ENCODE data around the gene PIGK.
A peak's percentile ranks its signal among the peaks of the same experiment; 100 is the strongest.
"Not testable (repeated sequence)": the region's sequence is repeated elsewhere in the genome, so short reads cannot be mapped to it uniquely, and the experiment has no call there.

The PIGK gene

DNA sequence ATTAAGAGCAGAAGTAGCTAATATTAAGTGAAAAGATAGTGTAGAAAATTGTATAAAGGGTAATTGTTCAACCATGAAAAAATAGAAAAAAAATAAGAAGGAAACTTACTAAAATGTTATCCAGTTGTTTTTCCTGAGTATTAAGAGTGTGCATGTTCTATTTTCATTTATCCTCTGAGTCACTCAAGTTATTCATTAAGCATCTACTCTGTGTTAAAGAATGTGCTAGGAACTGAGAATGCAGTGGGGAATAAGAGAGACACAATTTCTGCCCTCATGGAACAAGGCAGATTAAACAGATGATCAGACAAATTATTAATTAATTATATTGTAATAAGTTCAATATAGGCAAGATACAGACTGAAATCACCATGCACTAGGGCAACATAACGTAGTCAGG, 10.8 kb upstream of the PIGK start:
- DNase-seq (ENCODE audit: low read depth, low spot score) = no peak
- no peak overlapping the region for H3K4me3 ChIP-seq (ENCODE audit: low read depth, low read length)
- TF ChIP-seq, protein P1, sequence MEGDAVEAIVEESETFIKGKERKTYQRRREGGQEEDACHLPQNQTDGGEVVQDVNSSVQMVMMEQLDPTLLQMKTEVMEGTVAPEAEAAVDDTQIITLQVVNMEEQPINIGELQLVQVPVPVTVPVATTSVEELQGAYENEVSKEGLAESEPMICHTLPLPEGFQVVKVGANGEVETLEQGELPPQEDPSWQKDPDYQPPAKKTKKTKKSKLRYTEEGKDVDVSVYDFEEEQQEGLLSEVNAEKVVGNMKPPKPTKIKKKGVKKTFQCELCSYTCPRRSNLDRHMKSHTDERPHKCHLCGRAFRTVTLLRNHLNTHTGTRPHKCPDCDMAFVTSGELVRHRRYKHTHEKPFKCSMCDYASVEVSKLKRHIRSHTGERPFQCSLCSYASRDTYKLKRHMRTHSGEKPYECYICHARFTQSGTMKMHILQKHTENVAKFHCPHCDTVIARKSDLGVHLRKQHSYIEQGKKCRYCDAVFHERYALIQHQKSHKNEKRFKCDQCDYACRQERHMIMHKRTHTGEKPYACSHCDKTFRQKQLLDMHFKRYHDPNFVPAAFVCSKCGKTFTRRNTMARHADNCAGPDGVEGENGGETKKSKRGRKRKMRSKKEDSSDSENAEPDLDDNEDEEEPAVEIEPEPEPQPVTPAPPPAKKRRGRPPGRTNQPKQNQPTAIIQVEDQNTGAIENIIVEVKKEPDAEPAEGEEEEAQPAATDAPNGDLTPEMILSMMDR (IDR thresholded peaks at IDR 0.05; ENCODE audit: low read depth, low read length) = no peak
- in situ Hi-C loops (cut with HindIII; ENCODE audit: low sequenced_read_pairs) = no loop called here

DNA sequence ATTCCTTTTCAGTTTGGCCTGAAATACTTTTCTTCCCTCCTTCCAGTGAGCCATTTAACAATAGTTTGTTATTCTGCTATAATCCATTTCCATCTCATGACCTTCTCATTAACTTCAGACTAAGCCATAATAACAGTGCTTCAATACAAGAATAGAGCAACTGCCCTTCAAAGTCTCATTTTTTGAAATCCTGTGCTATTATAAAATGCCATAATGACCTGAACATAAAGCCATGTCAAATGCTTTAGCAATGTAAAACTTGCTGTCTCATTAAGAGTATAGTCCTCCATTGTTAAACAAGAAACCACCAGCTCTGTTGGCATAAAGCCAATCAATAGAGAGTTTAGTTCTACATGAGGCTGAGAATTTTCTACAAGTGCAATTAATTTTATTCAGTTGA, 9.6 kb upstream of the PIGK start:
- in situ Hi-C loops (cut with HindIII; ENCODE audit: low sequenced_read_pairs) = no loop called here
- H3K4me3 ChIP-seq (ENCODE audit: low read depth, low read length) = no peak overlapping the region
- TF ChIP-seq, protein P1 (IDR thresholded peaks at IDR 0.05; ENCODE audit: low read depth, low read length) = no peak
- DNase-seq (ENCODE audit: low read depth, low spot score) = no peak

DNA sequence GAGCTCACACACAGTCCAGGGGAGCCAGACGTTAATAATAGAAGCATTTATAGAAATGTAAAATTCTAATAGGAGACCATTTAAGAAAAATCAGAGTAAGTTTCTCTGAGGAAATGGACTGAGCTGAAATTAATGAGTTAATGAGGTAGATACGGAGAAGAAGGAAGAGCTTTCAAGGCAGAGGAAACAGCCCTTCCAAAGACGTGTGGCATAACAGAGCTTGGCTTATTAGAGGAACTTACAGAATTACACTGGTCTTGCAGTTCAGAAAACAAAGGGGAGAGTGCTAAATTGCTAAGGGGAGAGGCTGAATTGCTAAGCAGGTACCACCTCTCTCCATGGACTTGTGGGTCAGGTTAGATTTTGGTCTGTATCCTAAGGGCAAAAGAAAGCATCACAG, 8.2 kb upstream of the PIGK start:
- TF ChIP-seq, protein P1 (IDR thresholded peaks at IDR 0.05; ENCODE audit: low read depth, low read length) = no peak
- in situ Hi-C loops (cut with HindIII; ENCODE audit: low sequenced_read_pairs) = no loop called here
- no peak for DNase-seq (ENCODE audit: low read depth, low spot score)
- H3K4me3 ChIP-seq (ENCODE audit: low read depth, low read length) = no peak overlapping the region

DNA sequence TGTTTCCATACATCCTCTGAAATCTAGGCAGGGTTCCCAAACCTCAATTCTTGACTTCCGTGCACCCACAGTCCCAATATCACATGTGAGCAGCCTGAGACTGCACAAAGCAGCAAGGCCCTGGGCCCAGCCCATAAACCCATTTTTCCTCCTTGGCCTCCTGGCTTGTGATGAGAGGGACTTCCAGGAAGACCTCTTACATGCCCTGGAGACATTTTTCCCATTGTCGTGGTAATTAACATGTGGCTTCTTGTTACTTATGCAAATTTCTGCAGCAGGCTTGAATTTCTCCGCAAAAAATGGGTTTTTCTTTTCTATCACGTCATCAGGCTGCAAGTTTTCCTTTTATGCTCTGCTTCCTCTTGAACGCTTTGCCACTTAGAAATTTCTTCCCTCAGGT, 3.3 kb upstream of the PIGK start:
- in situ Hi-C loops (cut with HindIII; ENCODE audit: low sequenced_read_pairs) = no loop called here
- TF ChIP-seq, protein P1 (IDR thresholded peaks at IDR 0.05; ENCODE audit: low read depth, low read length) = no peak
- H3K4me3 ChIP-seq (ENCODE audit: low read depth, low read length) = no peak overlapping the region
- DNase-seq (ENCODE audit: low read depth, low spot score) = no peak

DNA sequence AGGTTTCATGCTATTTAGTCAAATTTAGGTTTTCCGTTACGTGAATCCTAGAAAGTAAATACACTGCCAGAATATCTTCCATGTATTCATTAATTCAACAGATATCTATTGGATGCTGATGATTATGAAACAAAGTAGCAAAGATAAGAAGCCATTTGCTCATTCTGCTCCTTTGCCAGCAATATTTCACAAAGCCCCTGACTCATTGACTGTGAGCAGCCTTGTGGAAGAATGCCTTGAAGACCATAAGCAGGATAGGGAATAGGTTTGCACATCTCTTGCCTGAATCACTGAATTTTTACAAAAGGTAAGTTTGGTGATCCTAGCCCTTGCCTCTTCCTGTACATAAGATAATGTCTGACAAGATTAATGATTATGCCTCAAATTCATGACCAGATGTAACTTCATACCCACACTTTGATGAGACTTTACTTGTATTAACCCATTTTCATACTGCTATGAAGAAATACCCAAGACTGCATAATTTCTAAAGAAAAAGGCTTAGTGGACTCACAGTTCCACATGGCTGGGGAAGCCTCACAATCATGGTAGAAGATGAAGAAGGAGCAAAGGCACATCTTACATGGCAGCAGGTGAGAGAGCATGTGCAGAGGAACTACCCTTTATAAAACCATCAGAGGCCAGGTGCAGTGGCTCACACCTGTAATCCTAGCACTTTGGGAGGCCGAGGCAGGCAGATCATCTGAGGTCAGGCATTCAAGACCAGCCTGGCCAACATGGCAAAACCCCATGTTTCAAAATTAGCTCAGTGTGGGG, 1.6 kb upstream of the PIGK start:
- in situ Hi-C loops (cut with HindIII; ENCODE audit: low sequenced_read_pairs) = no loop called here
- H3K4me3 ChIP-seq (ENCODE audit: low read depth, low read length) = no peak overlapping the region
- TF ChIP-seq, protein P1 (IDR thresholded peaks at IDR 0.05; ENCODE audit: low read depth, low read length) = no peak
- peak; percentile 20 for DNase-seq (ENCODE audit: low read depth, low spot score)

DNA sequence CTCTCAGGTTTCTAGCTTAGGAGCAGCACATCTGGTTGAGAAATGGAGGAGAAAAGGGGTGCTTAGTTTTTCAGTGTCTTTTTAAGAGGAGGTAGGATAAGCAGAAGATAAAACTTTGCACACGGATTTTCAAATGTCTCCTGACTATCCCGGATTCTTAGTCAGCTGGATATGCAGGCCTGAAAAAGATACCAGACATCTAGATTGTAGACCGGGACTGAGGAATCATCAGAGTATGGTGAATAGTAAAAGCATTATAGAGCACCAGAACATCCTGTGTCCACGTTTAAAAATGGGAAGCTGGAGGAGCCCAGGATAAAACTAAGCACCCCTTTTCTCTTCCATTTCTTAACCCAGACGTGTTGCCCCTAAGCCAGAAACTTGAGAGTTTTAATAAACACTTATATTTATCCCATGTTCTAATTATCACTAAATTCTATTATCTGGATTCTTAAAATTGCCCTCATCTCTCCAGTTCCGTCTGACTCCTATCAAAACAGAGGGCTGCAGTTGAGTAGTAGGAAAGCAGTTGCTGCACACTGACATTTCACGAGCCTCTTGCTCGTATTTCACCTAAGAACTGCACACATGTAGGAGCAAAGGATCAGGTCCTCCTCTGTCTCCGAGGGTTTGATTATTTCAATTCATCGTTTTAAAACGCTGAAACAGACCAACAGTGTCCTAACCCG, 609 bp downstream of the PIGK start:
- H3K4me3 ChIP-seq (ENCODE audit: low read depth, low read length) = peak overlapping the region; percentile 86
- TF ChIP-seq, protein P1 (IDR thresholded peaks at IDR 0.05; ENCODE audit: low read depth, low read length) = no peak
- no peak for DNase-seq (ENCODE audit: low read depth, low spot score)
- in situ Hi-C loops (cut with HindIII; ENCODE audit: low sequenced_read_pairs) = no loop called here

DNA sequence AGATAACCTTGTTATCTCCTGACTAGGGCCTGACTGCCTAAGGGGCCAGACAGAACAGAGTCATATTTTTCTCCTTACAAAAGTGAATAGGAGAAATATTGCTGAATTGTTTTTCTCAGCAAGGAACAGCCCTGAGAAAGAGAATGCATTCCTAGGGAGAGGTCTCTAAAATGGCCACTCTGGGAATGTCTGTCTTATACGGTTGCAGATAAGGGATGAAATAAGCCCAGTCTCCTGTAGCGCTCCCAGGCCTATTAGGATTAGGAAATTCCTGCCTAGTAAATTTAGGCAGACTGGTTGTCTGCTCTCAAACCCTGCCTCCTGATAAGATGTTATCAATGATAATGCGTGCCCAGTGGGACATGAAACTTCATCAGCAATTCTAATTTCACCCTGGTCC, 15.2 kb downstream of the PIGK start:
- DNase-seq (ENCODE audit: low read depth, low spot score); in situ Hi-C loops (cut with HindIII; ENCODE audit: low sequenced_read_pairs); H3K4me3 ChIP-seq (ENCODE audit: low read depth, low read length): not testable (repeated sequence)

All from astrocyte of the spinal cord (primary cell).